Measurements from ENCODE around the gene KCNJ6. TPM values are rescaled to one million over a fixed set of nuclear protein-coding genes. Genes with fewer than 3 reads are reported as not detected.
"Not testable (repeated sequence)": the region's sequence is repeated elsewhere in the genome, so short reads cannot be mapped to it uniquely, and the experiment has no call there.

KCNJ6 gene
- total and polyA plus RNA-seq, 10 of the 15 experiments (the other 5 are each of a cell fraction or from before 2014, with no cell fraction given), result 0.03 to 0.07 (median 0.04) TPM; not detected in 7

GRCh38 chr21:37717534-37717933 lies 198.7 kb downstream of the KCNJ6 start (continued):
- TF ChIP-seq TAF1 (IDR thresholded peaks at IDR 0.05; ENCODE audit: borderline replicate concordance, low read depth, low read length), result no peak
- no peak for TF ChIP-seq PBX3 (IDR thresholded peaks at IDR 0.05; ENCODE audit: insufficient replicate concordance, low read depth, low read length)
- no peak for TF ChIP-seq ATF2 (IDR thresholded peaks at IDR 0.05; ENCODE audit: low read length)
- TF ChIP-seq PKNOX1 (IDR thresholded peaks at IDR 0.05), result no peak

GRCh38 chr21:37712569-37712934 lies 203.7 kb downstream of the KCNJ6 start:
- DNase-seq (ENCODE audit: low read depth, low spot score); H2AFZ ChIP-seq (ENCODE audit: control insufficient read depth, low read depth, low read length); H3K4me1 ChIP-seq (ENCODE audit: control insufficient read depth, insufficient read depth, low read length); H3K4me3 ChIP-seq; H3K79me2 ChIP-seq (ENCODE audit: control insufficient read depth, insufficient read depth, low read length); H3K9me3 ChIP-seq (replicated peaks; ENCODE audit: control insufficient read depth, insufficient read depth, low read length); ATAC-seq; POLR2A ChIA-PET; H3K4me2 ChIP-seq (ENCODE audit: control insufficient read depth, insufficient read depth); H4K20me1 ChIP-seq (ENCODE audit: control insufficient read depth, insufficient read depth); H3K36me3 ChIP-seq (ENCODE audit: control insufficient read depth in 2 of 2, insufficient read depth in 2 of 2, low read length in 1 of 2); FAIRE-seq; H3K27ac ChIP-seq (ENCODE audit: control insufficient read depth, insufficient read depth); H3K9ac ChIP-seq (ENCODE audit: control insufficient read depth, insufficient read depth, low read length); H3K27me3 ChIP-seq (replicated peaks in 1 of 2; ENCODE audit: control insufficient read depth in 2 of 2, insufficient read depth in 2 of 2, low read length in 1 of 2); BruUV-seq (replicated peaks): not testable (repeated sequence)
- RAD21 ChIA-PET (ENCODE audit: unreplicated experiment), result interaction anchor here (0.7 to 3.6 kb wide), 13 partner anchors 12 to 646 kb away, joined by 3 to 25 read pairs (median 3); no protein-coding TSS in a partner anchor
- intact Hi-C loops (cut with micrococcal nuclease; ENCODE audit: unreplicated experiment), result loop anchor here (1.0 kb wide), 1 partner anchor 414 kb away; no protein-coding TSS in a partner anchor
- CTCF ChIA-PET, result interaction anchor here (0.8 to 4.2 kb wide), 21 partner anchors 11 to 1120 kb away, joined by 3 to 46 read pairs (median 4); no protein-coding TSS in a partner anchor
- SMC1A ChIA-PET (ENCODE audit: uncharacterized antibody, unreplicated experiment), result interaction anchor here (0.7 to 3.4 kb wide), 12 partner anchors 11 to 643 kb away, joined by 3 to 22 read pairs (median 4); no protein-coding TSS in a partner anchor
- in situ Hi-C loops (cut with MboI), result loop anchor here (10.0 kb wide), 1 partner anchor 412 kb away; no protein-coding TSS in a partner anchor

Measured in GM12878 (cell line).